Measurements from ENCODE around the gene SUGCT. TPM values are rescaled to one million over a fixed set of nuclear protein-coding genes. Genes with fewer than 3 reads are reported as not detected.

The SUGCT gene
- total RNA-seq, 1 experiment from 2014 or later: 14.4 TPM

DNA sequence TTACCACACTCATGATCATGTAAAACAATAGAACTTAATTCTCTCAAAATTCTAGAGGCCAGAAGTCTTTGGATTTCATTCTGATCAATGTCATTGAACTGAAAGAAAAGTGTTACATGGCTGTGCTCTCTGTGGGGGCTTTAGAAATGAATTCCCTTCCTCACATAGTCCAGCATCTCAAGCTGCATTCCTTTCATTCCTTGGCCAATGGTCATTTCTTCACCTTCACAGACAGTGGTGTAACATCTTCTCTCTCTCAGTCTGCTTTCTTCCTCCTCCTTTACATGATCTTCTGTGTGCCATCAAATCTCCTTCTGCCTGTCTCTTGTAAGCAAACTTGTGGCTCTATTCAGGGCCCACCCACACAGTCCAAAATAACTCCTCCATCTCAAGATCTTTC lies 735.3 kb downstream of the SUGCT start:
- in situ Hi-C loops (cut with HindIII; ENCODE audit: low pct_unique_long_range_greater_than_20kb, low sequenced_read_pairs): no loop called here
- DNase-seq (ENCODE audit: low read depth, low spot score): no peak

DNA sequence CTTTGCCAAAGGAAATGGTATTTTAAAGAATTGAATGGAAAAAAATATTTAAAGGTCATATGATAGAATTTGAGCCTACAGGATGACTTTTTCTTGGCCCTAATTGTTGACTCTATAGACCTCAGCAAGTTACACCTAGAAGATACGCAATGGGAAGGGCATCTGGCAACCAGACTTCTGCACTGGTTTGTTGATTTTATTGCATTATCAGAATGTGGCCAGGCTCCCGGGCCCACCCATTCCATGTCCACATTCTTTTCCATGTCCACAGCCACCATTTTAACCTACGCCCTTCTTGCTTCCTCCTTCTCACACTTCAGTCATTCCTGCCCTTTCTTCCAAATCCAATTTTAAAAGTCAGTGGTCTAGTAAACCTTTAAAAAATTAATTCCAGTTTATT lies 738.4 kb downstream of the SUGCT start:
- in situ Hi-C loops (cut with HindIII; ENCODE audit: low pct_unique_long_range_greater_than_20kb, low sequenced_read_pairs): no loop called here
- no peak for DNase-seq (ENCODE audit: low read depth, low spot score)

DNA sequence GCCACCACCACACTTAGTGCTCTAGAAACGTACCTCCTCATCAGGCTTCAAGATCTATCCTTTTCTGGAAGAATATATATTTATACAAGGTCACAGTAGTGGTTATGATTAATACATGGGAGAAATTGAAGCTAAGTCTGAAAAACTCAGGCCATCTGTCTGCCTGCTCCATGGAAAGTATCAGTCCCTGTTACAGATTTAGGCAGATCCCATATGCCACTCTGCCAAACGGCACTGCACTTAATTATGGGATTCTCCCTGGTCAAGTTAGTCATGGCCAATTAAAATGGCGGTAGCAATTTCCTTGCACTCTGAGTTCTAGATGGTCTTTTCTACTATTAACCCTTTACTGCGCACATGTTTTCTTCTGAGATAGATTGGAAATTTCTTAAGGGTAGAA lies 740.0 kb downstream of the SUGCT start:
- no peak for DNase-seq (ENCODE audit: low read depth, low spot score)
- in situ Hi-C loops (cut with HindIII; ENCODE audit: low pct_unique_long_range_greater_than_20kb, low sequenced_read_pairs): no loop called here

DNA sequence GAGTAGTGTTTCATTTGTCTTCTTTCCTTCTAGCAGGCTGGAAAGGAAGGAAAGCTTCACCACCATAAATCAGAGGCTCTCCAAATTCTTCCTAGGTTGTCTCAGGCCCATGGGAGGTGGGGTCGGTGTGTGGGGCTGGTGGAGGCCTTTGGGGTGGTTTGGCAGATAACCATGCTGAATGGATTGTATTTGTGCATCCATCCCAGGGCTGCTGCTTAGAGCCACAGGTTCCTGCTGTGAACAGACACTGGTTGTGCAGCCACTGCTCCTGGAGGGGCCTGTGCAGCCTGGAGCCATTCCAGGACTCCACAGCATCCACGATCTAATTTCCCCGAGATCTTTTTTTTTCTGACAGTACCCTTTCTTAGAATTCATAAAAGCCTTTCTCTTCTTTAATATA lies 741.8 kb downstream of the SUGCT start:
- DNase-seq (ENCODE audit: low read depth, low spot score): no peak
- in situ Hi-C loops (cut with HindIII; ENCODE audit: low pct_unique_long_range_greater_than_20kb, low sequenced_read_pairs): no loop called here

DNA sequence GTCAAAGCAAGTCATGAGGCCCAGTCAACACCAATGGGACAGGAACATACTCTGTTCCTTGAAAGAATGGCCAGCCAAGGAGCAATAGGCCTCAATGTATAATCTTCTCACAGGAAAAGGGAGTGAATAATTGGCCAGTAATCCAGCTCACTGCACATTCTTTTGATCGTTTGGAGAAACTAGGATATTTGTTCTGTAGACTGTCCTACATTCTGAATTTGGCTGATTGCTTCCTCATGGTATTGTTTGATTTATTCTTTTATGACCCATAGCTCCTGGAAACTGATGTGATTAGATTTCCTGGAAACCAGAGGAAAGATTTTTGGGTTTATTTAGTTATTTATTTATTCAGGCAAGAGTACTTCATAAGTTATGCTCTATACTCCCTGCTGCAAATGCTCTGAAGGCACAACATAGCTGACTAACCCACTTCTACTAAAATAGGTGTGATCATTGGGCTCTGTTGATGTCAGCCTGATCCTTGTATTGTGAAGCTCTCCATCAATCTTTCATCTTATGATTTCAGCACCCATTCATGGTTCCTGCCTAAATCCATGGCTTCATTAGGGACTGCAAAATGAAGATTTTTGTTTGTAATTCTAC lies 745.2 kb downstream of the SUGCT start:
- DNase-seq (ENCODE audit: low read depth, low spot score): no peak
- in situ Hi-C loops (cut with HindIII; ENCODE audit: low pct_unique_long_range_greater_than_20kb, low sequenced_read_pairs): no loop called here

DNA sequence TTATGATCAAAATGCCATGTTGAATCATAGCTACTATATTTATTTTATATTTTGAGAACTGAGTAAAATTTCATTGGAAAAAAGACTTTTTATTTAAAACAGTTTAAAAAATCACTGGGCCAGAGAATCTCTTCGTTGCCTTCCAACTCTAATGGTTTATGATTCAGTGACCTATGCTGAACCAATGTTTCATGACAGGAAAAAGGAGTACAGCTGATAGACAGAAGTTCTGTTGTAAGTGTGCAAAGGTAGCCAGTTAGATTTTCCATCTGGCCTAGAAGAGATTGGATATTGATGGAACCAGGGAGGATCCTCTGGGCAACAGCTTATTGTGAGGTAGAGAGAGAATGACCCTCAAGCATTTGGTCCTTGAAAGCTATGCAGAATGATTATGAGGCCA lies 745.8 kb downstream of the SUGCT start:
- in situ Hi-C loops (cut with HindIII; ENCODE audit: low pct_unique_long_range_greater_than_20kb, low sequenced_read_pairs): no loop called here

DNA sequence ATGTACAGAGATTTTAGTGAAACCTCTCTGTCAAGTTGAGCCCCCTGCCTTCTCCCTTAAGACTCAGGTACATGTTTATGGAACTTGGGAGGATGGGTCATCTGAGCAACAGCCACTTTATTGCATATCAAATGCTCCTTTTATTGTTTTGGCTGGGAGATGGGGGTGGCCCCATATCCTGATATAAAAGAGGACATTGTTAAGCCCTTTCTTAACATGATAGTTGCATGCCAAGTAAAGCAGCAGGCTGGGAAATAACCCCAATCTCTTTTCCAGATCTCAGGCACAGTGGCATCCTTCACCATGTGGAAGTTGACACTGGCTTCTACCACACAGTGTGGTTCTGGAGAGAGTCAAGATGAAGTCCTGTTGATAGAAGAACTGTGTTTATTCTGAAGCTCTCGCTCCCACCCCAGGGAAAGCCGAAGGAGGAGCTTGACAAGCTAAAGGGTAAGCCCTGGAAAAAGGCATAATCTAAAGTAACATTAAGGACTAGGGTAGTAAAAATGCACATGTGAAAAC lies 746.7 kb downstream of the SUGCT start:
- no peak for DNase-seq (ENCODE audit: low read depth, low spot score)
- in situ Hi-C loops (cut with HindIII; ENCODE audit: low pct_unique_long_range_greater_than_20kb, low sequenced_read_pairs): no loop called here

More for the DNA sequence above, 745.8 kb downstream of the SUGCT start:
- no peak for DNase-seq (ENCODE audit: low read depth, low spot score)

- DNase-seq (ENCODE audit: low read depth, low spot score): no peak
- in situ Hi-C loops (cut with HindIII; ENCODE audit: low pct_unique_long_range_greater_than_20kb, low sequenced_read_pairs): no loop called here
Observed at GRCh38 chr7:40882071-40882658, 747.4 kb downstream of the SUGCT start.

- no peak for DNase-seq (ENCODE audit: low read depth, low spot score)
- in situ Hi-C loops (cut with HindIII; ENCODE audit: low pct_unique_long_range_greater_than_20kb, low sequenced_read_pairs): no loop called here
Observed at GRCh38 chr7:40883826-40884225, 749.0 kb downstream of the SUGCT start.

DNA sequence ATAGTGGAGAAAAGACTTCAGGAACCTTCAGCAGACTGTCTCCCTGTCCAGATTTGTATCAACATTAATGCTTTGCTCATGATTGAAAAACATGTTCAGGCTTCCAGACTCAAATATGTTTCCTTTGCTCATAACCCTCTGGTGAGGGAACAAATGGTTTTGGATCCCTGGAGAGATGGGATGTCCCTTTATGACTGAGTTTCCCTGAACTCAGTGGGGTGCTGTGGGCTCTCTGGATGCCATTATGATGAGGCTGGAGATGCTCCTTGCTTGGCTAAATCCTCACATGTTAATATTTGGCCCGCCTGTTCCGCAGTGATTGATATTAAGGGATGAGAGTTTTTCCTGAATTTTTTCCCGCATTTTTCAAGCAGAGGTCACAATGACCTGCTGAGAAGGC lies 749.4 kb downstream of the SUGCT start:
- in situ Hi-C loops (cut with HindIII; ENCODE audit: low pct_unique_long_range_greater_than_20kb, low sequenced_read_pairs): no loop called here
- DNase-seq (ENCODE audit: low read depth, low spot score): no peak

- in situ Hi-C loops (cut with HindIII; ENCODE audit: low pct_unique_long_range_greater_than_20kb, low sequenced_read_pairs): no loop called here
- DNase-seq (ENCODE audit: low read depth, low spot score): no peak
Observed at GRCh38 chr7:40885503-40885902, 750.7 kb downstream of the SUGCT start.

DNA sequence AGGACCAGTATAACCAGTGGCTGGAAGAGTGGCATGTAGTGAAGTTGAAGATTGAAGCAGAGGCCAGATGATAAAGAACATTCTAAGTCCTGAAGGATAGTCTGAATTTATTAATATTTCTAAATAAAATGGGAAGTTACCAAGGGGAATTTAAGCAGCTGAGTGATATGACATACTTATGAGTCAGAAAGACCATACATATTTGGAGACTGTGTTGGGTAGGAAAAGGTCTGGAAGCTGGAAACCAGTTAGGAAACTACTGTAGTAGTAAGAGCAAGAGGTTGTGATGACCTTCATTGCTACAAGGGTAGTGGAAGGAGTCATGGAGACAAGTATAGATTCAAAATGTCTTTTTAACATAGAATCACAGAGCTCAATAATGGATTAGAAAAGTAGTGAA lies 752.3 kb downstream of the SUGCT start:
- DNase-seq (ENCODE audit: low read depth, low spot score): no peak

GRCh38 chr7:40888499-40888898 lies 753.7 kb downstream of the SUGCT start:
- in situ Hi-C loops (cut with HindIII; ENCODE audit: low pct_unique_long_range_greater_than_20kb, low sequenced_read_pairs): no loop called here
- no peak for DNase-seq (ENCODE audit: low read depth, low spot score)

More for the DNA sequence above, 752.3 kb downstream of the SUGCT start:
- in situ Hi-C loops (cut with HindIII; ENCODE audit: low pct_unique_long_range_greater_than_20kb, low sequenced_read_pairs): no loop called here

DNA sequence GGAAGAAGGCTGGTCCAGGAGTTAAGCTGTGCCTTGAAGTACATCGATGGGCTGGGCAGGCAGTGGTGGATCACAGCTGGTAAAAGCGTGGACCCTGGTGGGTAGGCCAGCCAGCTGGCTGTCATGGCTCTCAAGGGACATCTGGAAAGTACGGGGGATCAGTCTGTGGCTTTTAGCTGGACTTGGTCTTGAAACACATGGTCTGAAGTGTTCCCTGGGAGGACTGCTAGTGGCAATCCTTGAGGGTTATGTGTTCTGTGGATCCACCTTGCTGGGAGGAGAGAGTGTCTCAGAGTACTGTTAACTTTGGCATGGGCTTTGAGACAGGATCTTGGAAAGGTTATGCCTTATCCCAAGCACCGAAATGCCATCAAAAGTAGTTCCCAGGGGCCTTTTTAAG lies 754.3 kb downstream of the SUGCT start:
- DNase-seq (ENCODE audit: low read depth, low spot score): no peak
- in situ Hi-C loops (cut with HindIII; ENCODE audit: low pct_unique_long_range_greater_than_20kb, low sequenced_read_pairs): no loop called here

DNA sequence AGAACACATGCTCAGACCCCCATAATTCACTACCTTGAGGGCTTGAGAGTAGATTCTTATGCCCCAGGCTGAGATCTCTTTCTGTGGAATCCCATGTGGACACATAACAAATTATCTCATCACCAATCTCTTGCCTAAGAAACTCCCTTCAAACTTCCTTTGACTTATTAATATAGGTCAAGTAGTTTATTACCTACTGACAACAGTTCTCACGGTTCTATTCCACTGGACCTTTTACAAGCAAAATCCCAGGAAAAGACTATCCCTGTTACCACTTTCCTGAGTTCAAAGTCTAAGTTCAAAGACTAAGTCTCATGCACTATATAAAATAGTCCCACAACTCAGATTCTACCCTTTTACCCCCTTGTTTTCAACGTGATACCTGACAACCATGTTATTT lies 754.7 kb downstream of the SUGCT start:
- DNase-seq (ENCODE audit: low read depth, low spot score): no peak
- in situ Hi-C loops (cut with HindIII; ENCODE audit: low pct_unique_long_range_greater_than_20kb, low sequenced_read_pairs): no loop called here

- no peak for DNase-seq (ENCODE audit: low read depth, low spot score)
- in situ Hi-C loops (cut with HindIII; ENCODE audit: low pct_unique_long_range_greater_than_20kb, low sequenced_read_pairs): no loop called here
Observed at GRCh38 chr7:40890088-40890692, 755.4 kb downstream of the SUGCT start.

DNA sequence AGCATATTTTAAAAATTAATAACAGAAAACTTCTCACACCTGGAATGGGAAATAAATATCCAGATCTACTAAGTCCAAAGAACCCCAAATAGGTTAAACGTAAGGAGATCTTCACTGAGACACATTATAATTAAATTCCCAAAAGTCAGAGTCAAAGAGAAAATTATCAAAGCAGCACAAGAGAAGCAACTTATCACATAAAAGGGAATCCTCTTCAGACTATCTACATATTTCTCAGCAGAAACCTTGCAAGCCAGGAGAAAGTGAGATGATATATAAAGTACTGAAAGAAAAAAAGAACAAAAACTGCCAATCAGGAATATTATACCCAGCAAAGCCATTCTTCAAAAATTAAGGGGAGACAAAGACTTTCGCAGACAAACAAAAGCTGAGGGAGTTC lies 756.4 kb downstream of the SUGCT start:
- in situ Hi-C loops (cut with HindIII; ENCODE audit: low pct_unique_long_range_greater_than_20kb, low sequenced_read_pairs): no loop called here
- DNase-seq (ENCODE audit: low read depth, low spot score): no peak

DNA sequence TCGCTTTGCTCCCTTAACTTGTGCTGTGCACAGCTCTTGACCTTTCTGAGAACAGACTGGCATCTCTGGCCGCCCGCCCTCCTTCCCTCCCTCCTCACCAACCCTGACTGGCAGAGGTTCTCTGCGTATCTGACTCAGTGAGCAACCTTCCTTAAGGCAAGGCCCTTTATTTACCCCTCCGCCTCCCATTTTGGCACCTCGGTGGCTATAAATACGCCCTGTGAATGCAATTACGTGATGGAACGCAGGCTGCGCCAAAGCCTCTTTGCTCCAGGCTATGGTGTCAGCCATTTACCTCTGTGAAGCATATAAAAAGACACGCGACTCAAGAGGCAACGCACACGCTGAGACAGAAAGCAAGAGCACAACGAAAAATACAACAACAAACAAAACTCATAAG lies 764.3 kb downstream of the SUGCT start:
- in situ Hi-C loops (cut with HindIII; ENCODE audit: low pct_unique_long_range_greater_than_20kb, low sequenced_read_pairs): no loop called here
- DNase-seq (ENCODE audit: low read depth, low spot score): peak; percentile 81
